ENCODE data around the gene DROSHA. TPM values are rescaled to one million over a fixed set of nuclear protein-coding genes. Genes with fewer than 3 reads are reported as not detected.

Gene DROSHA
- total RNA-seq, 2 experiments from 2014 or later, result 66.7 to 87.4 TPM

DNA sequence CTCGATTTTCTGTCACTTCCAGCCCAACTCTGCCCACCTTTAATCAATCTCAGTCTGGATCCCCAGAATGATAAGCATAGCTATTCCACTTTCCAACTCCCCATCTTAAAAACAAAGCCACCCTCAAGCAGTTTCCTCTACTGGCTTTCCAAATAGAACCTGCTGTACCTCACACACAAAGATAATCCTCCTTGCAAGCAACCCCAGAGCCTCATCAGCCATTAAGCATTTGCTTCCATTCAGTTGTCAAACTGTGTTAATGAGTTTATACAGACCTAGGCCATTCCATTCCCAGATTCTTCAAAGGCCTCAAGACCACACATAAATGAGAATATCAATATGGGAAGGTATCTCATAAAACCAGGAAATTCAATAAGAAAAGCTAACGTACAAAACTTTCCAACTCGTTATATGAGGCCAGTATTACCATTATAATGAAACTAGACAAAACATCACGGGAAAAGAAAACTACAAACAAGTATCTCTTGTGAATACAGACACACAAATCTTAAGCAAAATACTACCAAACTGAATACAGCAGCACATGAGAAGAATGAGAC is 86.8 kb downstream of the DROSHA start:
- H3K4me3 Mint-ChIP-seq, result no peak overlapping the region
- no peak for ATAC-seq (ENCODE audit: low read depth)
- no peaks in the 10 kb centered on the region for H3K4me1 Mint-ChIP-seq

DNA sequence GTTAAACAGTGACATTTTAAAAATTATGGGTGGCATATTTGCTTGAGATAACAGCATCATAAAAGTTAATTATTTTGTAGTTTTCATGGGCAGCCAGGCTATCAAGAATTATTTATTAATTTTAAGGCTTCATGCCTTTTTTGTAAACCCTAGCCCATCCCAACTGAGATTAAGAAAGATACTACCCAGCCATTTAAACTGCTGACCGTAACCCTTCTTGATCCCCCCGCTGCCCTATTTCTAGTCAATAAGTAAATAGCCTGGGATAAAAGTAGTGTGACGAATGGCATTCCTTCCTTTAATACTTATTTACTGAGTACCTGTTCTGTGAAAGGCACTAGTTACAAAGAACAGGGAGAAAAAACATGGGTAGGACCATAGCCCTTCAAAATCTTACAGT is 88.3 kb downstream of the DROSHA start:
- peaks cover 51% of the 10 kb centered on the region for H3K36me3 Mint-ChIP-seq
- no peaks in the 10 kb centered on the region for H3K27me3 Mint-ChIP-seq
- H3K27ac Mint-ChIP-seq, result no peak overlapping the region
- POLR2A ChIA-PET, result no interaction called here
- no peak for DNase-seq
- no peaks in the 10 kb centered on the region for H3K4me1 Mint-ChIP-seq
- peaks cover 2% of the 10 kb centered on the region for H3K9me3 Mint-ChIP-seq
- no peak for ATAC-seq (ENCODE audit: low read depth)
- H3K4me3 Mint-ChIP-seq, result no peak overlapping the region

More for the DNA sequence above, 86.8 kb downstream of the DROSHA start:
- Mint-ChIP-seq H3K27ac (no peak overlapping the region), H3K27me3 (no peaks in the 10 kb centered on the region), H3K9me3 (peaks cover 2% of the 10 kb centered on the region), H3K36me3 (peaks cover 60% of the 10 kb centered on the region)
- POLR2A ChIA-PET, result no interaction called here
- no peak for DNase-seq

DNA sequence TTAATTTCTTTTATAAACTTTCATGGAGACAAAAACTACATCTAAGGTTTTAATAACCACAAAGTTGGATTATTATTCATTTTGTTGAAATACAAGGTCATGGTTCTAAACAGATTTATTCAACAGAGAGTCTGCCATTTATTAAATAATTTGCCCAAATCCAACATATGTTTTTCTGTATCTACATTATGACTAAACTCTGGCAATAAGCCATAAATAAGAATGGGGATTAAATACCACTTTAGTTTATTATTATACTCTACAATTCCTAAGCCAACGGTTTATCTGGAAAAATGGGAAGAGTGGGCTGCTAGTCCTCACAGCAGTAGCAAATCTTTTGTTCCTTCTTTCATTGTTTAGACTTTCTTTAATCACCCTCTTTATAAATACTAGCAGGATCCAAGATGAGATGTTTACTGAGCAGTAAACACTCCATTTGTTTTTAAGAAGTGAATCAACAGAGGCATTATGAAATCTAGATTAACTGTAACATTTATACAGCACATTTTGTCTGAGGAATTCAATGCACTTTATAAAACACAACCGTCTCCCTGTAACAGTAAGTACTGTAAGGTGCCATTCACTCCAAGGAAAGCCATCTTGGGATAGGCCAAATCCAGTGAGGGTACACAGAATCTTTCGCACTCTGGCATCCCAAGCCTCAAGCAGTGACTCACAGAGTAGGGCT is 89.7 kb downstream of the DROSHA start:
- no peaks in the 10 kb centered on the region for H3K4me1 Mint-ChIP-seq
- H3K4me3 Mint-ChIP-seq, result no peak overlapping the region
- POLR2A ChIA-PET, result no interaction called here
- H3K27ac Mint-ChIP-seq, result no peak overlapping the region
- DNase-seq (no peak), ATAC-seq (ENCODE audit: low read depth) (no peak)
- peaks cover 46% of the 10 kb centered on the region for H3K36me3 Mint-ChIP-seq
- no peaks in the 10 kb centered on the region for H3K9me3 Mint-ChIP-seq
- H3K27me3 Mint-ChIP-seq, result no peaks in the 10 kb centered on the region

DNA sequence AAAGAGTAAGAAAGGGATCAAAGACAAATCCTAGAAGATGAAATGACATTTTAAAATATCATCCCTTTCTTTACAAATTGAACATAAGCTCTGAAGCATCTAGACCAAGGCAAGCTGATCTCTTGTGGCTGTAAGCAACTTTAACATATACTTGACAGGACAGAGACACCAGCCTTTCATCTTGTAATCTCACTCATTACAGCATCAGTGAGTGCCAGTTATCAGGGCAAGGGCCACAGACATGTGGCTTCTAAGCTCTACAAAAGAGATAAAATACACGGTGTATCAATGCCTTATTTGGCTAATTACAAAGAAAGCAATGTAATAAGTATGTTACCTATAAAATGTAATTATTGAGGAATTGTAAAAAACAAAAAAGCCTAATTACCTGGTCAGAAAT is 95.0 kb downstream of the DROSHA start:
- H3K27ac Mint-ChIP-seq, result no peak overlapping the region
- H3K4me3 Mint-ChIP-seq, result no peak overlapping the region
- DNase-seq (no peak), ATAC-seq (ENCODE audit: low read depth) (no peak)
- no peaks in the 10 kb centered on the region for H3K9me3 Mint-ChIP-seq
- H3K4me1 Mint-ChIP-seq, result no peaks in the 10 kb centered on the region
- H3K36me3 Mint-ChIP-seq, result peaks cover 32% of the 10 kb centered on the region
- POLR2A ChIA-PET, result no interaction called here
- H3K27me3 Mint-ChIP-seq, result no peaks in the 10 kb centered on the region

DNA sequence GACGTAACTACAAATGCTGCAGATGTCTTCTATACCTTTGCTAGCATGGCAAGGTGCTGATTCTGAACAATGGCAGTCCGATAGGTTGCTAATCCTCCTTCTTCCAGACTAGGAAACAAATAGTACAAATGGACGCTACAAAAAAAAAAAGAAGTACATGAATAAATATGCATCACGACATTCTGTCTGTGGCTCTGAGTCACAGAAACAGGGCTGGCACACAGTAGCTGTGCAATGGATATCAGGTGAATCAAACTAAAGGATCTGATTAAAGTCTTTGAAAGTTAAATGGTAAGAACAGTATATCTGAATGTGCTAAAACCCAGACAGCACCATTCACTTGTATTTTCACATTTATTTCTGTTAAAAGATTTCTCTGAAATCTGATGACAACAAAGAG is 96.2 kb downstream of the DROSHA start:
- Mint-ChIP-seq H3K27ac (no peak overlapping the region), H3K4me1 (peaks cover 3% of the 10 kb centered on the region), H3K9me3 (no peaks in the 10 kb centered on the region), H3K27me3 (no peaks in the 10 kb centered on the region), H3K4me3 (no peak overlapping the region), H3K36me3 (peaks cover 40% of the 10 kb centered on the region)
- POLR2A ChIA-PET, result no interaction called here
- ATAC-seq (ENCODE audit: low read depth), result no peak
- no peak for DNase-seq

DNA sequence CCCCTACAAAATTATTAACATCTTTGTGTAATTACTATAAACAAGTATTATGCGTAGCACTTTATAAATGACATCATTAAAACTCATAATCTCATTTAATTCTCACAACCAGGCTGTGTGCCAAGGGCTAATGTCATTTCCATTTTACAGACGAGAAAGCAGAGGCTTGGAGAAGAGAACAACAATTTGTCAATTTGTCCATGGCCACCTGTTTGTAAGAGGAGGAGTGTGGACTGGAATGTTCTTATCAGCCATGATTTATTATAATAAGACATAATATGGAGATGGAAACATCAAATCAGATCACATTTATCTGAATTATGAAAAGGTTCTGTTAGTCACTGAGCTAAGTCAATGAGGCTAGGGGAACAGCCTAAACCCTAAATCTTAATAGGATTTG is 97.0 kb downstream of the DROSHA start:
- Mint-ChIP-seq H3K4me1 (peaks cover 9% of the 10 kb centered on the region), H3K36me3 (peaks cover 42% of the 10 kb centered on the region)

DNA sequence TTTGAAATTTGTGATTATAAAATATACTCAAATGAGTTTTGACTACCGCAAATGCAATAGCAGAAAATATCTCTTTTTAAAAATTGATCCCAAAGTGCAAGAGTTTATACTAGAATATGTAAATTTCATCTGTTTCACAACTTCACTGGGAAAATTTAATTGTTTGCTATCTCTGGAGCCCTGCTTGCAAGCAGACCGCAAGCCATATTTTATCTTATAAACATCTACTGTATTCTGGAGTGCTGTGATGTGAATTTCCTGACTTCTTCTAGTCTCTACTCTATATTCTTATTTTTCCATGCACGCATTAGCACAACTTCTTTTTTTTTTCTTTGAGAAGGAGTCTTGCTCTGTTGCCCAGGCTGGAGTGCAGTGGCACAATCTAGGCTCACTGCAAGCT is 98.7 kb downstream of the DROSHA start:
- ATAC-seq (ENCODE audit: low read depth) (no peak), DNase-seq (no peak)
- Mint-ChIP-seq H3K27me3 (no peaks in the 10 kb centered on the region), H3K27ac (no peak overlapping the region), H3K9me3 (no peaks in the 10 kb centered on the region), H3K4me3 (no peak overlapping the region), H3K4me1 (peaks cover 9% of the 10 kb centered on the region), H3K36me3 (peaks cover 35% of the 10 kb centered on the region)
- POLR2A ChIA-PET, result no interaction called here

More for the DNA sequence above, 97.0 kb downstream of the DROSHA start:
- DNase-seq (no peak), ATAC-seq (ENCODE audit: low read depth) (no peak)
- H3K27ac Mint-ChIP-seq, result no peak overlapping the region
- POLR2A ChIA-PET, result no interaction called here
- H3K27me3 Mint-ChIP-seq, result no peaks in the 10 kb centered on the region
- H3K9me3 Mint-ChIP-seq, result no peaks in the 10 kb centered on the region
- H3K4me3 Mint-ChIP-seq, result no peak overlapping the region

DNA sequence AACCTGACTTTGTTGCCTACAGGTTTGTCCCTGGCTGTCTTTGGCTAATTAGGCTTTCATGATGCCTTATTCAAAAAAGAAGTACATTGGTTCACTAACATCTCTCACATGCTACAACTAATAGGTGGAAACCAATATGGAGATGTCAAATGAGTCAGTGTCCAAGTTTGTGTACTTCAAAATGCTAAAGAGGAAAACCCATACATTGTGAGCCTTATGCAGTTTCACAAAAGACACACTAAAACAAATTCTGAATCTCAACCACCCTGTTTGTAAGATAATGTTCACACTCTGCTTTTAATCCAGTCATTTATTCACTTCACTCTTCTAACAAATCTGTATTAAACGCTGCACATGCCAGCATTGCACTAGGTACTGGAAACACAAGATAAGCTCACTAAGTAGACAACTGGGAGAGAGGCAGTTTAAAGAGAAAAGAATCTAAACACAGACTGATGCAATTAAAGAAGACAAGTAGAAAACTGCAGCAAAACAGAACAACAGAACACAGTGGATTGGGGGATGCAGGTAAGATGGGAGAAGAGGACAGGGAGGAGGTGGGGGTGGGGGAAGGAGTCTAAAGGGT is 104.1 kb downstream of the DROSHA start:
- peaks cover 9% of the 10 kb centered on the region for H3K4me1 Mint-ChIP-seq
- peaks cover 33% of the 10 kb centered on the region for H3K36me3 Mint-ChIP-seq
- no peak overlapping the region for H3K4me3 Mint-ChIP-seq

DNA sequence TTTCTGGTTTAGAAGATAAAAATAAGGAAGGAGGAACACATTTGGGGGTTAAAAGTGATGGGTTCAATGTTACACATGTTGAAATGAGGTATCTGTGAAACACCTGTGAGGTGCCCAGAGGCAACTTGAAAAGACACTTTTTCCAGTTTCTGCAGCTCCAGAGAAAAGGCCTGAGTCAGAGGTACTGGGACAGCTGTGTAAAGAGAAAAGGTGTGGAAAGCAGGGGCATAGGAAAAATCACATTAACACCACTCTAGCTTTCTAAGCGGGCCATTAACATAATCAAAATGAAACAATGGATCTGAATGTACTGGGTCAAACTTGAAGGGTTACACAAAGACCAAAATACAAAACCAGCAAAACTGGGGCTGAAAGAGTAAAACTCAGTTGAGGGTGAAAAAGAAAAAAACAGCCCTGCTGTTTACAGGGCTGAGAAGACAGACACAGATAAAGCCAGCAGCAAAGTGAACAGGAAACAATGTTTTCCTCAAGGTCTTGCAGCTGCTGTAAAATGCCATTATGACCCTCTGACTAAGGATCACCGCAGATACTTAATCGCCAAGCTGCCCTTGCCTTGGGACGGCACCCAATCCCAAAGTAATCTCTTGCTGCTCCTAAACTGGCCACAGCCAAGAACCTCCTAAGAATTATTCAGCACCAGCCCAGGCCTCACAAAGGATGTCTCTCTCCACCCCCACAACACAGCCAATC is 104.7 kb downstream of the DROSHA start:
- Mint-ChIP-seq H3K36me3 (peaks cover 36% of the 10 kb centered on the region), H3K9me3 (no peaks in the 10 kb centered on the region), H3K4me1 (peaks cover 9% of the 10 kb centered on the region), H3K27me3 (no peaks in the 10 kb centered on the region), H3K27ac (no peak overlapping the region), H3K4me3 (no peak overlapping the region)
- DNase-seq (no peak), ATAC-seq (ENCODE audit: low read depth) (no peak)
- POLR2A ChIA-PET, result no interaction called here

More for the DNA sequence above, 104.1 kb downstream of the DROSHA start:
- H3K9me3 Mint-ChIP-seq, result no peaks in the 10 kb centered on the region
- H3K27ac Mint-ChIP-seq, result no peak overlapping the region
- ATAC-seq (ENCODE audit: low read depth) (no peak), DNase-seq (no peak)
- POLR2A ChIA-PET, result interaction anchor here (0.7 kb wide), 1 partner anchor 12 kb away, joined by 3 read pairs; no protein-coding TSS in a partner anchor
- H3K27me3 Mint-ChIP-seq, result no peaks in the 10 kb centered on the region

DNA sequence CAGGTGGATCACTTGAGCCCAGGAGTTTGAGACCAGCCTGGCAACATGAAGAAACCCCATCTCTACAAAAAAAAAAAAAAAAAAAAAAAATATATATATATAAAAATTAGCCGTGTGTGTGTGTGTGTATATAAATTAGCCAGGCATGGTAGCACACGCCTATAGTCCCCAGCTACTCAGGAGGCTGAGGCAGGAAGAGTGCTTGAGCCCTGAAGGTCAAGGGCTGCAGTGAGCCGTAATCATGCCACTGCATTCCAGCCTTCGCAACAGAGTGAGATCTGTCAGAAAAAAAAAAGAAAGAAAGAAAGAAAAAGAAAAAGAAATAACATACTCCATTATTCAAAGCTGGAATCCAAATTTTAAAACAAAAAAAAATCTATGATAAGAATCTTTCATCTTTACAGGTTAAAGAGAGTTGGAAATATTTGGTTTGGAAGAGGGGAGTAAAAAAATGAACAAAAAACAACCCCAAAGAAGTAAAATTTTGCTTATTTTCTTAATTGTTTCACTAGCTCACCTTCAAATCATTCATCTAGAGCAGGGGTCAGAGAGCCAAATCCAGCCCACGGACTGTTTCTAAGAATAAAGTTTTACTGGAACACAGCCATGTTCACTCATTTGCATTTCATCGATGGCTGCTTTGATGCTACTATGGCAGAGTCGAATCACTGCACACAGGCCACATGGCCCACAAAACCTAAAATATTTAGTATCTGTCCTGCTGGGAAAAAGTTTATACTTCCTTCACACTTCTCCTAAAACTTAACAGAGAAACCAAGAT is 109.9 kb downstream of the DROSHA start:
- no peaks in the 10 kb centered on the region for H3K27me3 Mint-ChIP-seq
- POLR2A ChIA-PET, result no interaction called here
- H3K27ac Mint-ChIP-seq, result no peak overlapping the region
- ATAC-seq (ENCODE audit: low read depth) (no peak), DNase-seq (no peak)
- H3K36me3 Mint-ChIP-seq, result peaks cover 27% of the 10 kb centered on the region
- no peak overlapping the region for H3K4me3 Mint-ChIP-seq
- H3K4me1 Mint-ChIP-seq, result no peaks in the 10 kb centered on the region
- no peaks in the 10 kb centered on the region for H3K9me3 Mint-ChIP-seq

DNA sequence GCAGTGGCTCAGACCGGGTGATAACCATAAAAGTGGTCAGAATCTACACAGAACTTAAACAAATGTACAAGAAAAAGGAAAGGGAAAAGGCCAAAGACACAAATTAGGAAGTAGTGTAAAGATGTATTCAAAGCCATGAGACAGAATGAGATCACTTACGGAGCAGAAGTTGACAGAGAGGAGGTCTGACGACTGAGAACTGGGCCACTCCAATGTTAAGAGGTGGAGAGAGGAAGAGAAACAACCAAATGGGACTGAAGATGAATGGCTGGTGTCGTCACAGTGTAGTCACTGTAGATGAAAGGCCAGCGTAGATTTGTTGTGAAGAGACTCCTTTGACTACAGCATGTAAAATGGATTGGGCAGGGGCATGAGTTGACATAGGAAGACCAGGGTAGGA is 114.4 kb downstream of the DROSHA start:
- peaks cover 21% of the 10 kb centered on the region for H3K36me3 Mint-ChIP-seq
- ATAC-seq (ENCODE audit: low read depth) (no peak), DNase-seq (no peak)
- no peak overlapping the region for H3K27ac Mint-ChIP-seq
- no peak overlapping the region for H3K4me3 Mint-ChIP-seq
- H3K9me3 Mint-ChIP-seq, result no peaks in the 10 kb centered on the region
- no peaks in the 10 kb centered on the region for H3K27me3 Mint-ChIP-seq
- H3K4me1 Mint-ChIP-seq, result no peaks in the 10 kb centered on the region
- POLR2A ChIA-PET, result no interaction called here

DNA sequence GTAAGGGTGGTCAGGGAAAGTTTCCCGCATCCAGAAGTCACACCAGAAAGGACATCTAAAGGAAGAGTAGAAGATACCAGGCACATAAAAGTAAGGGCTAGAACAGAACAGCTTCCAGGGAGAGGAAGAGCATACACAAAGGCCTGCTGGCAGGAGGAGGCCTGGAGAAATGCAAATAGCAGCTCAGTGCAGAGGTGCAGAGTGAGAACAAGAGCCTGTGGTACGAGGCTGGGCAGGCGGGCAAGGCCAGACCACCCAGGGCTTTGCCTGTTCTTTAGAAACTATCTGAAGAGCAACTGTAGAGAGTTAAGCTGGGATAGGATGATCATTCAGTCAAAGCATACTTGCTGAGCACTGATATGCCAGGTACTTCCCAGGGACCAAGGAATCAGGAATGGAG is 115.3 kb downstream of the DROSHA start:
- no peak for ATAC-seq (ENCODE audit: low read depth)
- H3K36me3 Mint-ChIP-seq, result peaks cover 21% of the 10 kb centered on the region
- POLR2A ChIA-PET, result interaction anchor here (0.6 kb wide), 1 partner anchor 11 kb away, joined by 3 read pairs; no protein-coding TSS in a partner anchor
- no peaks in the 10 kb centered on the region for H3K4me1 Mint-ChIP-seq
- no peak overlapping the region for H3K27ac Mint-ChIP-seq
- DNase-seq, result no peak
- H3K27me3 Mint-ChIP-seq, result no peaks in the 10 kb centered on the region
- H3K4me3 Mint-ChIP-seq, result no peak overlapping the region
- H3K9me3 Mint-ChIP-seq, result no peaks in the 10 kb centered on the region

DNA sequence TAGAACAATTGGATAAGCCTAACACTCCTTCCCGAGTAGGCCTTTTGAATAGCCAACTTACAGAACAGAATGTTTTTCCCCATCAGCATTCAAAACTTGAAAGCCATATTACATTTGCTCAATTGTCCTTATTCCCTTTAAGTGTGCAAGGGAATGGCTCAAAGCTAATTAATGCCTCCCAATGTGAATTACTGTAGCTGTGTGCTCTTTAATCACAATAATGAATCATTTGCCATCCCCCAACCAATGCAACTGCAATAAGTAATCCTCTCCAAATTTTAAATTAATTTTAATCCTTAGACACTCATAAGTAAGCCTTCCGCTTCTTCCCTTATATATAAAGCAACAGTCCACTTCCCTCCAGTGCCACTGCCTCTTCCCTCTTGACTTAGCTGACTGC is 115.9 kb downstream of the DROSHA start:
- DNase-seq (no peak), ATAC-seq (ENCODE audit: low read depth) (no peak)
- POLR2A ChIA-PET, result interaction anchor here (0.6 kb wide), 1 partner anchor 12 kb away, joined by 3 read pairs; no protein-coding TSS in a partner anchor
- no peaks in the 10 kb centered on the region for H3K4me1 Mint-ChIP-seq
- H3K27ac Mint-ChIP-seq, result no peak overlapping the region
- peaks cover 17% of the 10 kb centered on the region for H3K36me3 Mint-ChIP-seq
- no peaks in the 10 kb centered on the region for H3K27me3 Mint-ChIP-seq
- no peak overlapping the region for H3K4me3 Mint-ChIP-seq
- H3K9me3 Mint-ChIP-seq, result no peaks in the 10 kb centered on the region
